Measurements from ENCODE around the gene NRP2. TPM values are rescaled to one million over a fixed set of nuclear protein-coding genes. Genes with fewer than 3 reads are reported as not detected.

NRP2 gene
- total and polyA plus RNA-seq, 2 donors (not counting 1 experiment from before 2014, with no cell fraction given): 1.8 to 6.8 TPM

DNA sequence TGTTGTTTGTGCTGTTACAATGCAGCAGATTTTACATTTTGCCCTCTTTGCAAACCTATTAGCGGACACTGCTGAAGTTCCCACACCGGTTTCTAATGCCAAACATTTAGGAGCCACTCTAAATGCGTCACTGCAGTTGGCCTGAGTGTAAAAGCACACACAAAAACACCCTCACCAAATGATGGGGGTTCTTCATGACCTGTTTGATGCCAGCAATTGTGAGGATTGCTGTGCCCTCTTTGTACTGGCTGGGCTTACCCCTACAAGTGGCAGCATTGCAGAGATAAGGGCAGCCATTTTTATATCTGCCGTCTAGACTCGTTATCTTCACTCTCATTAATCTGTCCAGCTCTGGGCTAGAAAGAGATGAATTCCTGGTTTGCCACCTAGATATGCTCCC lies 85.3 kb downstream of the NRP2 start:
- H2AFZ ChIP-seq (ENCODE audit: insufficient read depth, low read depth, low read length, poor library complexity, severe bottlenecking): no peak overlapping the region
- no peaks in the 10 kb centered on the region for H4K20me1 ChIP-seq (ENCODE audit: control insufficient read depth, insufficient read depth, low read length, poor library complexity, severe bottlenecking)
- H3K4me1 Mint-ChIP-seq: peaks cover 2% of the 10 kb centered on the region
- H3K4me2 ChIP-seq (replicated peaks; ENCODE audit: low read depth, low read length, poor library complexity, severe bottlenecking): no peak overlapping the region
- H3K9me3 Mint-ChIP-seq (ENCODE audit: insufficient read depth): no peaks in the 10 kb centered on the region
- no peak overlapping the region for H3K27ac ChIP-seq (ENCODE audit: low read length in 2 of 2)
- intact Hi-C loops (cut with micrococcal nuclease): loop anchor here (5.0 kb wide), 1 partner anchor 85 kb away; the partner anchor contains the start of gene NRP2
- H3K36me3 ChIP-seq (replicated peaks in 1 of 2; ENCODE audit: control extremely low read depth in 1 of 2, control insufficient read depth in 1 of 2, extremely low read depth in 1 of 2, insufficient read depth in 2 of 2, low read length in 1 of 2): no peaks in the 10 kb centered on the region
- WGBS (ENCODE audit: insufficient coverage): 91% methylated on average over 2 of the region's 5 CpGs
- no peaks in the 10 kb centered on the region for H3K79me2 ChIP-seq (ENCODE audit: control insufficient read depth, insufficient read depth, low read length)
- POLR2A ChIA-PET: no interaction called here
- ATAC-seq (ENCODE audit: low read depth) (no peak), DNase-seq (no peak)
- H3K4me1 ChIP-seq (ENCODE audit: control insufficient read depth in 2 of 2, insufficient read depth in 2 of 2, low read length in 2 of 2): peaks cover 7 to 11% of the 10 kb centered on the region in 2 donors
- H3K9ac ChIP-seq (ENCODE audit: low read length): no peak overlapping the region
- H3K27ac Mint-ChIP-seq: no peak overlapping the region
- peaks cover 0 to 11% (median 4%) of the 10 kb centered on the region in 4 experiments for H3K27me3 ChIP-seq (replicated peaks in 1 of 4; ENCODE audit: control extremely low read depth in 1 of 4, control insufficient read depth in 3 of 4, insufficient read depth in 4 of 4, low read length in 3 of 4)
- TF ChIP-seq EZH2 (IDR thresholded peaks at IDR 0.05; ENCODE audit: borderline replicate concordance, insufficient read depth, low read depth, low read length, poor library complexity, severe bottlenecking): no peak
- TF ChIP-seq, protein P1, sequence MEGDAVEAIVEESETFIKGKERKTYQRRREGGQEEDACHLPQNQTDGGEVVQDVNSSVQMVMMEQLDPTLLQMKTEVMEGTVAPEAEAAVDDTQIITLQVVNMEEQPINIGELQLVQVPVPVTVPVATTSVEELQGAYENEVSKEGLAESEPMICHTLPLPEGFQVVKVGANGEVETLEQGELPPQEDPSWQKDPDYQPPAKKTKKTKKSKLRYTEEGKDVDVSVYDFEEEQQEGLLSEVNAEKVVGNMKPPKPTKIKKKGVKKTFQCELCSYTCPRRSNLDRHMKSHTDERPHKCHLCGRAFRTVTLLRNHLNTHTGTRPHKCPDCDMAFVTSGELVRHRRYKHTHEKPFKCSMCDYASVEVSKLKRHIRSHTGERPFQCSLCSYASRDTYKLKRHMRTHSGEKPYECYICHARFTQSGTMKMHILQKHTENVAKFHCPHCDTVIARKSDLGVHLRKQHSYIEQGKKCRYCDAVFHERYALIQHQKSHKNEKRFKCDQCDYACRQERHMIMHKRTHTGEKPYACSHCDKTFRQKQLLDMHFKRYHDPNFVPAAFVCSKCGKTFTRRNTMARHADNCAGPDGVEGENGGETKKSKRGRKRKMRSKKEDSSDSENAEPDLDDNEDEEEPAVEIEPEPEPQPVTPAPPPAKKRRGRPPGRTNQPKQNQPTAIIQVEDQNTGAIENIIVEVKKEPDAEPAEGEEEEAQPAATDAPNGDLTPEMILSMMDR (IDR thresholded peaks at IDR 0.05): no peak
- H3K4me3 ChIP-seq (ENCODE audit: control extremely low read depth in 1 of 5, extremely low read depth in 1 of 5, insufficient read depth in 1 of 5, low read depth in 2 of 5, low read length in 4 of 5): no peak overlapping the region
- CTCF ChIA-PET: interaction anchor here (0.8 to 1.3 kb wide), 7 partner anchors 8 to 578 kb away, joined by 3 to 7 read pairs (median 4); no protein-coding TSS in a partner anchor
- no peak overlapping the region for H3K4me3 Mint-ChIP-seq
- H3K27me3 Mint-ChIP-seq: peaks cover 26% of the 10 kb centered on the region
- H3K9me3 ChIP-seq (ENCODE audit: control extremely low read depth in 1 of 3, control insufficient read depth in 2 of 3, insufficient read depth in 1 of 3, low read length in 2 of 3): no peaks in the 10 kb centered on the region

DNA sequence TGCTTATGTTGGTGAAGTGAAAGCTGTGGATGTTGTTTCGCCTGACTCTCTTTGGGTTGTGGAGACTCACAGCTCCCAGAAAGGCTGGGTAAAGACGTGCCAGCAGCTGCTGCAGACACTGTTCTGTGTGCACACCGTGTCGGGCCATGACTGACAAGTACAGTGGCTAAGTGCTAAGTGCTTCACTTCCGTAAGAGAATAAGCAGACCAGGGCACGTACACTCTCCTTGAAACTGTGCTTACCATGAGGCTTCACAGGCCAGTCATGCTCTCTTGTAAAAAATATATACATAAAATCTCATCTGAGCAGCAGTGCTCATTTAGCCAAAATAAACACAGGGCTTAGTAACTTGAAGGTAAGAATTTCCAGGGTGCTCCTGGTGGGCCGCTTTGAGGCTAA lies 86.0 kb downstream of the NRP2 start:
- ATAC-seq (ENCODE audit: low read depth) (no peak), DNase-seq (no peak)
- no peaks in the 10 kb centered on the region for H3K9me3 Mint-ChIP-seq (ENCODE audit: insufficient read depth)
- Histone ChIP-seq H2AFZ (ENCODE audit: insufficient read depth, low read depth, low read length, poor library complexity, severe bottlenecking) (no peak overlapping the region), H3K27me3 (replicated peaks in 1 of 4; ENCODE audit: control extremely low read depth in 1 of 4, control insufficient read depth in 3 of 4, insufficient read depth in 4 of 4, low read length in 3 of 4) (peaks cover 0 to 8% (median 3%) of the 10 kb centered on the region in 4 experiments), H4K20me1 (ENCODE audit: control insufficient read depth, insufficient read depth, low read length, poor library complexity, severe bottlenecking) (no peaks in the 10 kb centered on the region), H3K4me1 (ENCODE audit: control insufficient read depth in 2 of 2, insufficient read depth in 2 of 2, low read length in 2 of 2) (peaks cover 7 to 11% of the 10 kb centered on the region in 2 donors), H3K9ac (ENCODE audit: low read length) (no peak overlapping the region), H3K27ac (ENCODE audit: low read length in 2 of 2) (no peak overlapping the region), H3K36me3 (replicated peaks in 1 of 2; ENCODE audit: control extremely low read depth in 1 of 2, control insufficient read depth in 1 of 2, extremely low read depth in 1 of 2, insufficient read depth in 2 of 2, low read length in 1 of 2) (no peaks in the 10 kb centered on the region), H3K4me3 (ENCODE audit: control extremely low read depth in 1 of 5, extremely low read depth in 1 of 5, insufficient read depth in 1 of 5, low read depth in 2 of 5, low read length in 4 of 5) (no peak overlapping the region), H3K9me3 (ENCODE audit: control extremely low read depth in 1 of 3, control insufficient read depth in 2 of 3, insufficient read depth in 1 of 3, low read length in 2 of 3) (no peaks in the 10 kb centered on the region), H3K4me2 (replicated peaks; ENCODE audit: low read depth, low read length, poor library complexity, severe bottlenecking) (no peak overlapping the region), H3K79me2 (ENCODE audit: control insufficient read depth, insufficient read depth, low read length) (no peaks in the 10 kb centered on the region)
- TF ChIP-seq EZH2 (IDR thresholded peaks at IDR 0.05; ENCODE audit: borderline replicate concordance, insufficient read depth, low read depth, low read length, poor library complexity, severe bottlenecking): no peak
- TF ChIP-seq, protein P1 (IDR thresholded peaks at IDR 0.05): no peak
- CTCF ChIA-PET: interaction anchor here (0.8 to 1.3 kb wide), 6 partner anchors 8 to 578 kb away, joined by 3 to 7 read pairs (median 4); no protein-coding TSS in a partner anchor
- H3K27ac Mint-ChIP-seq: no peak overlapping the region
- H3K27me3 Mint-ChIP-seq: peaks cover 30% of the 10 kb centered on the region
- H3K4me1 Mint-ChIP-seq: peaks cover 2% of the 10 kb centered on the region
- H3K4me3 Mint-ChIP-seq: no peak overlapping the region
- WGBS (ENCODE audit: insufficient coverage): 93% methylated on average over 6 of the region's 7 CpGs
- intact Hi-C loops (cut with micrococcal nuclease): loop anchor here (5.0 kb wide), 1 partner anchor 86 kb away; the partner anchor contains the start of gene NRP2
- POLR2A ChIA-PET: no interaction called here

All from B cell (primary cell).